CD14-positive monocyte (primary cell): ENCODE results near the gene HOXC9. TPM values are rescaled to one million over a fixed set of nuclear protein-coding genes. Genes with fewer than 3 reads are reported as not detected.

ENCODE experiments used
- DNase-seq, 3 donors: peaks; one replicate each; pipeline ENCODE4 v3.0.0-alpha.2; 2011 to 2022
- H2AFZ ChIP-seq: 2 replicates; pipeline ENCODE4 v1.6.0; 2012; ENCODE audit warnings: mild to moderate bottlenecking, low read depth, low read length, inconsistent platforms; ENCODE audit not compliant: insufficient read depth, poor library complexity, severe bottlenecking
- H3K27ac ChIP-seq, 2 donors: 1 replicate in 1 of 2; 2 replicates in 1 of 2; pipeline ENCODE4 v1.5.1; 2012 to 2013; ENCODE audit warnings: low read length in 2 of 2, control low read depth in 1 of 2, inconsistent platforms in 1 of 2, low read depth in 1 of 2, mild to moderate bottlenecking in 1 of 2
- H3K27me3 ChIP-seq, 2 donors: one replicate each; pipeline versions ENCODE4 v1.6.0 to v1.6.1; 2011 to 2013; ENCODE audit warnings: low read length in 2 of 2; ENCODE audit not compliant: control insufficient read depth in 2 of 2, insufficient read depth in 2 of 2
- H3K36me3 ChIP-seq, 2 donors: replicated peaks in 1 of 2; 1 replicate in 1 of 2; 2 replicates in 1 of 2; pipeline versions ENCODE4 v1.5.1 to v1.6.1; 2012 to 2013; ENCODE audit warnings: low read length in 2 of 2, control low read depth in 1 of 2, inconsistent platforms in 1 of 2, mild to moderate bottlenecking in 1 of 2; ENCODE audit not compliant: insufficient read depth in 2 of 2, control insufficient read depth in 1 of 2
- H3K4me1 ChIP-seq, 2 donors: 1 replicate in 1 of 2; 2 replicates in 1 of 2; pipeline versions ENCODE4 v1.5.1 to v1.6.1; 2012 to 2013; ENCODE audit warnings: low read length in 2 of 2, control low read depth in 1 of 2, inconsistent platforms in 1 of 2, mild to moderate bottlenecking in 1 of 2, moderate library complexity in 1 of 2; ENCODE audit not compliant: insufficient read depth in 2 of 2, control insufficient read depth in 1 of 2
- H3K4me2 ChIP-seq: replicated peaks from 2 replicates; pipeline ENCODE3; 2012; ENCODE audit warnings: low read length, moderate library complexity, mild to moderate bottlenecking; ENCODE audit not compliant: poor library complexity, severe bottlenecking; ENCODE audit errors: extremely low read depth
- H3K4me3 ChIP-seq, 3 experiments: fragments of 200-600 bp in 1 of 3; sonication (generic) in 1 of 3; replicated peaks in 1 of 3; 1 replicate in 2 of 3; 2 replicates in 1 of 3; pipeline ENCODE4 v1.5.1; 2011 to 2013; ENCODE audit warnings: low read length in 3 of 3, mild to moderate bottlenecking in 3 of 3, control low read depth in 2 of 3, low read depth in 2 of 3, inconsistent platforms in 1 of 3, moderate library complexity in 1 of 3
- H3K79me2 ChIP-seq: 2 replicates; pipeline ENCODE4 v1.6.0; 2012; ENCODE audit warnings: mild to moderate bottlenecking, control low read depth, inconsistent platforms, low read length, moderate library complexity; ENCODE audit not compliant: insufficient read depth
- H3K9ac ChIP-seq: 2 replicates; pipeline ENCODE4 v1.6.0; 2017; ENCODE audit warnings: low read length, mild to moderate bottlenecking; ENCODE audit not compliant: insufficient read depth, poor library complexity, severe bottlenecking
- H3K9me3 ChIP-seq, 2 donors: replicated peaks in 1 of 2; 1 replicate in 1 of 2; 2 replicates in 1 of 2; pipeline versions ENCODE4 v1.5.1 to v1.6.1; 2012 to 2013; ENCODE audit warnings: low read length in 2 of 2, control low read depth in 1 of 2; ENCODE audit not compliant: control insufficient read depth in 1 of 2, insufficient read depth in 1 of 2
- H4K20me1 ChIP-seq: 2 replicates; pipeline ENCODE4 v1.6.0; 2012; ENCODE audit warnings: mild to moderate bottlenecking, low read length, control low read depth, moderate library complexity; ENCODE audit not compliant: insufficient read depth
- H3K27ac Mint-ChIP-seq, 7 donors: one replicate each; pipeline ENCODE4 v1.8.0; 2020; ENCODE audit warnings: mild to moderate bottlenecking in 7 of 7, mixed read lengths in 7 of 7, moderate library complexity in 6 of 7, inconsistent platforms in 2 of 7
- H3K27me3 Mint-ChIP-seq, 3 donors: one replicate each; pipeline ENCODE4 v1.8.0; 2021 to 2022; ENCODE audit warnings: low read depth in 3 of 3, mild to moderate bottlenecking in 3 of 3, mixed read lengths in 3 of 3, moderate library complexity in 3 of 3, inconsistent platforms in 1 of 3
- H3K36me3 Mint-ChIP-seq, 2 donors: one replicate each; pipeline ENCODE4 v1.8.0; 2020; ENCODE audit warnings: mixed read lengths in 2 of 2, inconsistent platforms in 1 of 2, mild to moderate bottlenecking in 1 of 2
- H3K4me1 Mint-ChIP-seq: one replicate; pipeline ENCODE4 v1.8.0; 2020; ENCODE audit warnings: mild to moderate bottlenecking, mixed read lengths
- H3K4me3 Mint-ChIP-seq, 2 donors: one replicate each; pipeline ENCODE4 v1.8.0; 2020; ENCODE audit warnings: mild to moderate bottlenecking in 2 of 2, mixed read lengths in 2 of 2, moderate library complexity in 1 of 2
- H3K9me3 Mint-ChIP-seq, 7 donors: one replicate each; pipeline ENCODE4 v1.8.0; 2020 to 2022; ENCODE audit warnings: mixed read lengths in 7 of 7, mild to moderate bottlenecking in 6 of 7, moderate library complexity in 6 of 7, inconsistent platforms in 2 of 7
- WGBS: methylation state at CpG from one replicate; pipeline ENCODE4 v1.1.5; 2013; ENCODE audit warnings: missing lambda C conversion rate; ENCODE audit not compliant: insufficient coverage; 5-methylcytosine and 5-hydroxymethylcytosine counted together
- intact Hi-C, 2 donors: fragments of 100-400 bp; cut with micrococcal nuclease; formaldehyde crosslinking; loops; one replicate each; pipeline versions ENCODE4 v1.15.0 to v1.15.1; 2023
- polyA plus RNA-seq, 3 donors: library from polyadenylated mRNA; depleted of rRNA in 1 of 3; unstranded in 2 of 3; stranded (reverse) in 1 of 3; fragments of 300-500 nt in 2 of 3; fragments of >200 nt in 1 of 3; fragmentation: Illumina TruSeq in 2 of 3; gene quantifications; 1 replicate in 2 of 3; 2 replicates in 1 of 3; pipeline ENCODE4 v1.2.3, GENCODE V29; 2012 to 2021
- TF ChIP-seq, protein P1 (sequence below): fragments of 200-600 bp; IDR thresholded peaks from one replicate; pipeline ENCODE4 v1.8.0; 2022; ENCODE audit warnings: antibody characterized with exemption, mild to moderate bottlenecking

HOXC9 gene
- polyA plus RNA-seq, 3 donors: not detected

DNA sequence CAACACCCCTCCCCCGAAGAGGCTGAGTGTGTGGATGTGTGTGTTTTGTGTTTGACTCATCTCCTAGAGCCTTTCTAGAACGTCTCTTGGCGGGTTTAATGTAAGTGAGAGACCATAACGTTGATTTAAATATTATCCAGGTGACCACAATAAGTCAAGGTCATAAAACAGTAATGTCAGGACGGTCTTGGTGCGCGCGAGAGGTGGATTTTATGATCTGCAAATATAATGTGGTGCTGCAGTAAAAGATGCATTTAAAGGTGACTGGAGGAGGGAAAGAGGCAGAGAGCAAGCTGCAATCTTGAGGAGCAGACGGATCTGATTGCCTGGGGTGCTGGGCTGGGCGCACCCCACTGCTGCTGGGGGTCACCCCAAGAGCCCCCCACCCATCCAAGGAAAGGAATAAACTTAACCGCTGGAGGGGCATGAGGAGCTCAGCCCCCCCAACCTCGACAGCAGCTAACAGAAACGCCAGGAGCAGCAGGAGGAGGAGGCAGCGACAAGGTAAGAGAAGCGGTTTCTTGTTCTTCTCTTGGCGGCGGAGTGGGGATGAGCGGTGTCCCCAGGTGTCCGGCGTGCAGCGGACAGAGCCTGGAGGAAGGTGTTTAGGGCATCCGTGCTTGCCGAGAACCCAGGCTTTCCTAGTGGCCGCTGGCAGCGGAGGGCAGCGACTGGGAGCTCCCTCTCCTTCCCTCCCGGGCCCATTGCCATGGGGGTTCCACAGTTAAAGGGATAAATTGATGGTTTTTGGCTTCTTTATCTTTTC, 9.5 kb upstream of the HOXC9 start:
- Histone ChIP-seq H3K4me2 (no peak overlapping the region), H4K20me1 (no peaks in the 10 kb centered on the region), H3K9ac (no peak overlapping the region), H3K27ac (no peak overlapping the region), H3K9me3 (peaks cover 10 to 76% of the 10 kb centered on the region in 2 donors), H3K27me3 (peaks cover 94 to 100% of the 10 kb centered on the region in 2 donors), H2AFZ (no peak overlapping the region), H3K4me3 (no peak overlapping the region), H3K4me1 (peaks cover 8 to 18% of the 10 kb centered on the region in 2 donors), H3K36me3 (no peaks in the 10 kb centered on the region), H3K79me2 (no peaks in the 10 kb centered on the region)
- H3K4me1 Mint-ChIP-seq: peaks cover 31% of the 10 kb centered on the region
- peaks cover 99 to 100% (median 100%) of the 10 kb centered on the region in 3 donors for H3K27me3 Mint-ChIP-seq
- DNase-seq: no peak
- 13% methylated on average over 13 of the region's 27 CpGs for WGBS
- peaks cover 2 to 30% of the 10 kb centered on the region in 2 donors for H3K36me3 Mint-ChIP-seq
- intact Hi-C loops: no loop called here
- peaks cover 3 to 68% (median 36%) of the 10 kb centered on the region in 7 donors for H3K9me3 Mint-ChIP-seq
- TF ChIP-seq, protein P1, sequence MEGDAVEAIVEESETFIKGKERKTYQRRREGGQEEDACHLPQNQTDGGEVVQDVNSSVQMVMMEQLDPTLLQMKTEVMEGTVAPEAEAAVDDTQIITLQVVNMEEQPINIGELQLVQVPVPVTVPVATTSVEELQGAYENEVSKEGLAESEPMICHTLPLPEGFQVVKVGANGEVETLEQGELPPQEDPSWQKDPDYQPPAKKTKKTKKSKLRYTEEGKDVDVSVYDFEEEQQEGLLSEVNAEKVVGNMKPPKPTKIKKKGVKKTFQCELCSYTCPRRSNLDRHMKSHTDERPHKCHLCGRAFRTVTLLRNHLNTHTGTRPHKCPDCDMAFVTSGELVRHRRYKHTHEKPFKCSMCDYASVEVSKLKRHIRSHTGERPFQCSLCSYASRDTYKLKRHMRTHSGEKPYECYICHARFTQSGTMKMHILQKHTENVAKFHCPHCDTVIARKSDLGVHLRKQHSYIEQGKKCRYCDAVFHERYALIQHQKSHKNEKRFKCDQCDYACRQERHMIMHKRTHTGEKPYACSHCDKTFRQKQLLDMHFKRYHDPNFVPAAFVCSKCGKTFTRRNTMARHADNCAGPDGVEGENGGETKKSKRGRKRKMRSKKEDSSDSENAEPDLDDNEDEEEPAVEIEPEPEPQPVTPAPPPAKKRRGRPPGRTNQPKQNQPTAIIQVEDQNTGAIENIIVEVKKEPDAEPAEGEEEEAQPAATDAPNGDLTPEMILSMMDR: no peak
- no peak overlapping the region for H3K27ac Mint-ChIP-seq
- peak overlapping the region in 1 of 2 donors; percentile 80 for H3K4me3 Mint-ChIP-seq

DNA sequence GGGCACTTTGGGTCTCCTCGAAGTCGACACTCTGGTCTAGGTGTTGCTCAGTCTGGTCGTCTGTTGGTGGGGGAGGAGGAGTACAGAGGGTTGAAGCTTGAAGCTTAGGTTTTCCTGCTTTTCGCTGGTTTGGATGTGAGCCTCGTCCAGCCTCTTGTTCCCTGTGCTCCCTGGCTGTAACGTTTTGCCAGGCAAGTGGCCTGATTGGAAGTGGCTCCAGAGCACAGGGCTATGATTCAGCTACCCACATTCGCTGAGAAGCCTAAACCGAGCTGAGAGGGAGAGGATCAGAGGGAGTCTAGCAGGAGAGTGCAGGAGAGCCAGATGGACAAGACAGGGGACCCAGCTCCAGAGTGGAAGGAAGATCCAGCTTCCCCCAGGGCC, 8.9 kb upstream of the HOXC9 start:
- Histone ChIP-seq H4K20me1 (no peaks in the 10 kb centered on the region), H3K36me3 (no peaks in the 10 kb centered on the region), H3K79me2 (no peaks in the 10 kb centered on the region), H2AFZ (no peak overlapping the region), H3K27me3 (peaks cover 94 to 100% of the 10 kb centered on the region in 2 donors), H3K4me1 (peaks cover 8 to 18% of the 10 kb centered on the region in 2 donors), H3K9me3 (peaks cover 6 to 71% of the 10 kb centered on the region in 2 donors), H3K27ac (no peak overlapping the region), H3K4me2 (no peak overlapping the region), H3K4me3 (no peak overlapping the region), H3K9ac (no peak overlapping the region)
- Mint-ChIP-seq H3K9me3 (peaks cover 2 to 67% (median 35%) of the 10 kb centered on the region in 7 donors), H3K4me3 (peak overlapping the region in 1 of 2 donors; percentile 60), H3K27me3 (peaks cover 99 to 100% (median 100%) of the 10 kb centered on the region in 3 donors), H3K36me3 (peaks cover 0 to 32% of the 10 kb centered on the region in 2 donors), H3K27ac (no peak overlapping the region), H3K4me1 (peaks cover 33% of the 10 kb centered on the region)
- no peak for DNase-seq
- TF ChIP-seq, protein P1: no peak
- intact Hi-C loops: no loop called here
- 2% methylated on average over 8 of the region's 8 CpGs for WGBS
